Measurements from ENCODE around the gene NT5C1A.
A peak's percentile ranks its signal among the peaks of the same experiment; 100 is the strongest.

The NT5C1A gene

GRCh38 chr1:39690794-39691382, 19.0 kb upstream of the NT5C1A start (continued):
- TF ChIP-seq ZFP69B (tag by site-specific recombination; IDR thresholded peaks at IDR 0.05) (no peak), ZNF585B (tag by site-specific recombination; IDR thresholded peaks at IDR 0.05) (no peak), ZBTB10 (tag by site-specific recombination; IDR thresholded peaks at IDR 0.05) (no peak), ZNF513 (tag by site-specific recombination; IDR thresholded peaks at IDR 0.05) (no peak), ZSCAN23 (tag by site-specific recombination; IDR thresholded peaks at IDR 0.05) (no peak), ZSCAN30 (tag by site-specific recombination; IDR thresholded peaks at IDR 0.05) (no peak), ZEB2 (tag by site-specific recombination; IDR thresholded peaks at IDR 0.05) (no peak), INSM2 (tag by site-specific recombination; IDR thresholded peaks at IDR 0.05) (no peak), ZBTB17 (tag by site-specific recombination; IDR thresholded peaks at IDR 0.05) (peak; percentile 60), ZNF175 (tag by site-specific recombination; IDR thresholded peaks at IDR 0.05) (no peak), HOXD13 (CRISPR knock-in tag; IDR thresholded peaks at IDR 0.05; ENCODE audit: borderline replicate concordance) (no peak), KLF7 (tag by site-specific recombination; IDR thresholded peaks at IDR 0.05; ENCODE audit: borderline replicate concordance) (no peak), TCF7L2 (IDR thresholded peaks at IDR 0.05; ENCODE audit: borderline replicate concordance, low read depth, low read length) (no peak), ZNF341 (tag by site-specific recombination; IDR thresholded peaks at IDR 0.05; ENCODE audit: low read depth) (no peak; the same call in 1 of the 2 replicates), ZNF391 (tag by site-specific recombination; IDR thresholded peaks at IDR 0.05; ENCODE audit: borderline replicate concordance, low read depth) (no peak), ZNF350 (tag by site-specific recombination; IDR thresholded peaks at IDR 0.05) (no peak), ZNF112 (tag by site-specific recombination; IDR thresholded peaks at IDR 0.05) (no peak), ZNF394 (tag by site-specific recombination; IDR thresholded peaks at IDR 0.05; ENCODE audit: borderline replicate concordance) (no peak), ZSCAN5A (tag by site-specific recombination; IDR thresholded peaks at IDR 0.05) (no peak), ZNF211 (tag by site-specific recombination; IDR thresholded peaks at IDR 0.05; ENCODE audit: low read depth) (no peak), ZNF404 (tag by site-specific recombination; IDR thresholded peaks at IDR 0.05) (no peak), ZBTB44 (tag by site-specific recombination; IDR thresholded peaks at IDR 0.05) (no peak), CTCF (tag by site-specific recombination; IDR thresholded peaks at IDR 0.05) (0 out of 2 replicates have a peak, but pooled peaks have one; percentile 14), ZNF843 (tag by site-specific recombination; IDR thresholded peaks at IDR 0.05) (no peak), ZNF600 (tag by site-specific recombination; IDR thresholded peaks at IDR 0.05) (peak; percentile 77; the same call in 1 of the 2 replicates), ZNF335 (tag by site-specific recombination; conservative IDR thresholded peaks at IDR 0.05) (no peak; the same call in 1 of the 2 replicates), ZNF214 (tag by site-specific recombination; IDR thresholded peaks at IDR 0.05; ENCODE audit: borderline replicate concordance) (no peak), ZSCAN18 (tag by site-specific recombination; IDR thresholded peaks at IDR 0.05) (no peak)

Data from HEK293 (cell line).